Measurements from ENCODE around the gene CHD6. TPM values are rescaled to one million over a fixed set of nuclear protein-coding genes. Genes with fewer than 3 reads are reported as not detected.

The CHD6 gene
- total and polyA plus RNA-seq, 2 of the 13 experiments (the other 11 are each of a cell fraction or from before 2014, with no cell fraction given) = 14.4 to 52.0 TPM

DNA sequence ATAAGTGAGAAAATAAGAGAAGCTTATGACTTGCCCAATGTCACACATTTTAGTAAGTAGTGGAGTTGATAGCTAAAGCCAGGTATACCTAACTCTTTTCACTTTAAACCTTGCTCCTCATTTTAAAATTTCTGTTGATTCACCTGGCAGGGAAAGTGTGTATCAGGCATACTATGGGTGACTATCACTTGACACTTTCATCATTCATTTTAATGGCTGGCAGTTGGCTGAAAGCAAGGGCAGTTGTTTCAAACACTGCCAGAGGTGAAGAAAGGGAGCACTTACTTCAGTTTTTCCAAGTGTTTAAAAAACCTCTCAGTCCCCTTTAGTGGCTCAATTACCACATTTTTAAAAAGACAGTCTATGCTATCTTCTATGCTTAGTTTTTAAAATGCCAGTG lies 173.4 kb downstream of the CHD6 start (continued):
- TF ChIP-seq, protein P1, sequence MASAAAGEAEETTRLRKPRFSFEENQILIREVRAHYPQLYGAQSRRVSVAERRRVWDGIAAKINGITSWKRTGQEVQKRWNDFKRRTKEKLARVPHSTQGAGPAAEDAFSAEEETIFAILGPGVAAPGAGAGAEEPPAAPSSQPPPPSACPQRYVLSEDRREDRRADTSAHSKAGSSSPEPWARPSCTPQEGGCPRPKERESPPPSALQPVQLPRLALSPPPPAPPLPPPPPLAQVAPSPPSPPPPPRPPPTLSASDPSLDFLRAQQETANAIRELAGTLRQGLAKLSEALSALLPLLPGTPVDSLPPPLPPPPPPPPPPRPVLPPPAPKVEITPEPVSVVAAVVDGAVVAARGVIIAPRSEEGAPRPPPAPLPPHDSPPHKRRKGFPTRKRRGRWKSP (CRISPR knock-in tag; IDR thresholded peaks at IDR 0.05) = no peak
- TF ChIP-seq GATA4 (IDR thresholded peaks at IDR 0.05; ENCODE audit: borderline replicate concordance, low read depth) (no peak), NBN (conservative IDR thresholded peaks at IDR 0.05) (no peak), SAFB2 (CRISPR knock-in tag; IDR thresholded peaks at IDR 0.05; ENCODE audit: borderline replicate concordance, low read depth) (no peak), PRPF4 (IDR thresholded peaks at IDR 0.05; ENCODE audit: low read depth, low read length, poor library complexity, severe bottlenecking) (no peak), SOX5 (CRISPR knock-in tag; IDR thresholded peaks at IDR 0.05; ENCODE audit: borderline replicate concordance) (no peak), ZNF792 (CRISPR knock-in tag; IDR thresholded peaks at IDR 0.05) (no peak), ZNF879 (CRISPR knock-in tag; IDR thresholded peaks at IDR 0.05) (no peak), ZNF253 (CRISPR knock-in tag; IDR thresholded peaks at IDR 0.05; ENCODE audit: borderline replicate concordance) (no peak), POGZ (CRISPR knock-in tag; IDR thresholded peaks at IDR 0.05) (no peak), PAX8 (CRISPR knock-in tag; IDR thresholded peaks at IDR 0.05; ENCODE audit: borderline replicate concordance) (no peak)

DNA sequence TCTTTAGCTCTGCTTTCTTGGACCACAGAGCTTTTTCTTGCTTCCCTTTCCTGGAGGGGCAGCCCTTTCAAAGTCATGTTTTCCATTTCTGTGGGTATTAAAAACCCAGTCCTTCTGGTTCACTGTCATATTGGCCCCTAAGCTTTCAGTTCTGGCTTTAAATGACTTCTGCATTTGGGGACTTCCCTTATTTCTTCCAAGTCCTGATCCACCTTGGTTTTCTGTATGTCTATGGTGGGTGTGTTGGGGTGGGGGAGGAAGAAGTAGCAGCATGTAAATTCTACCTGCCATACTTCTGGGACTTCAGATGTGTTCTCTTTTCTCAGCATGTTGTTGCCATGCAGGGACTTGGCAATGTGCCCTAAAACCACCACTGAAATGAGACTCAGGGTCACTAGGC lies 174.5 kb downstream of the CHD6 start:
- intact Hi-C loops (cut with micrococcal nuclease; ENCODE audit: unreplicated experiment) = no loop called here
- POLR2A ChIA-PET = no interaction called here
- ATAC-seq (no peak), FAIRE-seq (no peak), DNase-seq (ENCODE audit: low spot score) (no peak)
- Histone ChIP-seq H3K9ac (ENCODE audit: insufficient read depth, low read depth, low read length) (no peak overlapping the region), H3K4me2 (ENCODE audit: low read depth, low read length) (no peak overlapping the region), H3K27me3 (ENCODE audit: control insufficient read depth in 1 of 2, insufficient read depth in 2 of 2, low read length in 2 of 2) (no peaks in the 10 kb centered on the region), H3K9me3 (ENCODE audit: low read length) (no peaks in the 10 kb centered on the region), H3K4me1 (ENCODE audit: insufficient read depth, low read length) (no peaks in the 10 kb centered on the region), H3K27ac (ENCODE audit: extremely low read length, insufficient read depth, low read length) (no peak overlapping the region), H3K4me3 (replicated peaks in 1 of 3; ENCODE audit: insufficient read depth in 1 of 3, low read depth in 2 of 3, low read length in 3 of 3) (no peak overlapping the region), H3K36me3 (replicated peaks in 1 of 2; ENCODE audit: control insufficient read depth in 1 of 2, insufficient read depth in 2 of 2, low read length in 2 of 2) (peaks cover 40 to 86% of the 10 kb centered on the region in 2 experiments), H2AFZ (ENCODE audit: low read length) (no peak overlapping the region), H3K79me2 (ENCODE audit: insufficient read depth, low read length) (no peaks in the 10 kb centered on the region), H4K20me1 (ENCODE audit: insufficient read depth, low read length) (no peaks in the 10 kb centered on the region)
- in situ Hi-C loops (cut with HindIII; ENCODE audit: extremely low pct_ligation_motif_present, low pct_unique_long_range_greater_than_20kb) = no loop called here
- CTCF ChIA-PET (ENCODE audit: low intra/inter-chr PET ratio, low total read pairs) = no interaction called here
- BruUV-seq (replicated peaks) = no TSS peak
- TF ChIP-seq ZNF569 (CRISPR knock-in tag; IDR thresholded peaks at IDR 0.05; ENCODE audit: borderline replicate concordance) = no peak
- TF ChIP-seq RBM22 (optimal IDR thresholded peaks at IDR 0.05; ENCODE audit: low read length) = peak; percentile 12

All from HepG2 (cell line).